Measurements from ENCODE around the gene SLC2A5. TPM values are rescaled to one million over a fixed set of nuclear protein-coding genes. Genes with fewer than 3 reads are reported as not detected.
"Not testable (repeated sequence)": the region's sequence is repeated elsewhere in the genome, so short reads cannot be mapped to it uniquely, and the experiment has no call there.

The SLC2A5 gene
- polyA plus RNA-seq, 2 donors = 3.5 to 3.6 TPM

- not testable (repeated sequence) for H3K27ac ChIP-seq (ENCODE audit: low read depth in 2 of 2, low read length in 1 of 2); H3K4me3 ChIP-seq (ENCODE audit: low read depth in 1 of 2, low read length in 2 of 2); H3K4me1 ChIP-seq (ENCODE audit: control insufficient read depth in 2 of 2, insufficient read depth in 2 of 2, low read length in 1 of 2); H3K36me3 ChIP-seq (ENCODE audit: control insufficient read depth in 2 of 2, insufficient read depth in 2 of 2, low read length in 1 of 2); H3K27me3 ChIP-seq (ENCODE audit: control insufficient read depth in 1 of 2, insufficient read depth in 2 of 2, low read length in 2 of 2)
- 80% methylated on average over 4 of the region's 4 CpGs for WGBS, 2 donors
- peaks cover 0 to 12% of the 10 kb centered on the region in 2 donors for H3K9me3 ChIP-seq (ENCODE audit: control insufficient read depth in 2 of 2, insufficient read depth in 1 of 2, low read depth in 1 of 2, low read length in 1 of 2)
Observed at GRCh38 chr1:9031077-9031476, 38.4 kb downstream of the SLC2A5 start.

- 81 to 83% methylated on average over 5 of the region's 5 CpGs for WGBS, 2 donors
- Histone ChIP-seq H3K4me3 (ENCODE audit: low read depth in 1 of 2, low read length in 2 of 2) (no peak overlapping the region), H3K27me3 (ENCODE audit: control insufficient read depth in 1 of 2, insufficient read depth in 2 of 2, low read length in 2 of 2) (no peaks in the 10 kb centered on the region), H3K27ac (ENCODE audit: low read depth in 2 of 2, low read length in 1 of 2) (no peak overlapping the region), H3K9me3 (ENCODE audit: control insufficient read depth in 2 of 2, insufficient read depth in 1 of 2, low read depth in 1 of 2, low read length in 1 of 2) (peaks cover 0 to 8% of the 10 kb centered on the region in 2 donors), H3K36me3 (ENCODE audit: control insufficient read depth in 2 of 2, insufficient read depth in 2 of 2, low read length in 1 of 2) (no peaks in the 10 kb centered on the region), H3K4me1 (ENCODE audit: control insufficient read depth in 2 of 2, insufficient read depth in 2 of 2, low read length in 1 of 2) (no peaks in the 10 kb centered on the region)
Observed at GRCh38 chr1:9028921-9029705, 40.3 kb downstream of the SLC2A5 start.

- Histone ChIP-seq H3K36me3 (ENCODE audit: control insufficient read depth in 2 of 2, insufficient read depth in 2 of 2, low read length in 1 of 2) (no peaks in the 10 kb centered on the region), H3K27me3 (ENCODE audit: control insufficient read depth in 1 of 2, insufficient read depth in 2 of 2, low read length in 2 of 2) (no peaks in the 10 kb centered on the region), H3K9me3 (ENCODE audit: control insufficient read depth in 2 of 2, insufficient read depth in 1 of 2, low read depth in 1 of 2, low read length in 1 of 2) (peaks cover 0 to 8% of the 10 kb centered on the region in 2 donors), H3K4me3 (ENCODE audit: low read depth in 1 of 2, low read length in 2 of 2) (no peak overlapping the region), H3K27ac (ENCODE audit: low read depth in 2 of 2, low read length in 1 of 2) (no peak overlapping the region), H3K4me1 (ENCODE audit: control insufficient read depth in 2 of 2, insufficient read depth in 2 of 2, low read length in 1 of 2) (no peaks in the 10 kb centered on the region)
- 86 to 92% methylated on average over 4 of the region's 4 CpGs for WGBS, 2 donors
Observed at GRCh38 chr1:9027307-9027706, 42.1 kb downstream of the SLC2A5 start.

DNA sequence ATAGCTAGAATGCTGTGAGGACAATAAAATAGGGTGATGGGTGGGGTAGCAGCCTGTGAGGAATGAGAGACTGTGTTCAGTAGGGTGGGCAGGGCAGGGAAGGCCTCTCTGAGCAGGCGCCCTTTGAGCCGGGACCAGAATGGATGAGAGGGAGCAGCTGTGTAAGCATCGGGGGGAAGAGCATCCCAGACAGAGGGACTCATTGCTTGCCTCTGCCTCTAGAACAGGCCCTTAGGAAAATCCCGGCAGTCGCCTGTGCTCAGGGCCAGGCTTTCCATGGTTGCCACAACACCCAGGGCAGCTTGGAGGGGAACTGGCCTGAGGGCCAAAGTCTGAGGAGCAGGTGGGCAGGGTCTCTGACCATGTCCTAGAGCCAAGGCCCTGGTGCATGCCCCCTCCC lies 44.0 kb downstream of the SLC2A5 start:
- no peaks in the 10 kb centered on the region for H3K27me3 ChIP-seq (ENCODE audit: control insufficient read depth in 1 of 2, insufficient read depth in 2 of 2, low read length in 2 of 2)
- no peak overlapping the region for H3K27ac ChIP-seq (ENCODE audit: low read depth in 2 of 2, low read length in 1 of 2)
- H3K9me3 ChIP-seq (ENCODE audit: control insufficient read depth in 2 of 2, insufficient read depth in 1 of 2, low read depth in 1 of 2, low read length in 1 of 2) = no peaks in the 10 kb centered on the region
- no peak overlapping the region for H3K4me3 ChIP-seq (ENCODE audit: low read depth in 1 of 2, low read length in 2 of 2)
- no peaks in the 10 kb centered on the region for H3K36me3 ChIP-seq (ENCODE audit: control insufficient read depth in 2 of 2, insufficient read depth in 2 of 2, low read length in 1 of 2)
- 78 to 86% methylated on average over 5 of the region's 5 CpGs for WGBS, 2 donors
- no peaks in the 10 kb centered on the region for H3K4me1 ChIP-seq (ENCODE audit: control insufficient read depth in 2 of 2, insufficient read depth in 2 of 2, low read length in 1 of 2)

GRCh38 chr1:9024837-9025236 lies 44.6 kb downstream of the SLC2A5 start:
- Histone ChIP-seq H3K9me3 (ENCODE audit: control insufficient read depth in 2 of 2, insufficient read depth in 1 of 2, low read depth in 1 of 2, low read length in 1 of 2) (no peaks in the 10 kb centered on the region), H3K27ac (ENCODE audit: low read depth in 2 of 2, low read length in 1 of 2) (no peak overlapping the region), H3K36me3 (ENCODE audit: control insufficient read depth in 2 of 2, insufficient read depth in 2 of 2, low read length in 1 of 2) (no peaks in the 10 kb centered on the region), H3K4me1 (ENCODE audit: control insufficient read depth in 2 of 2, insufficient read depth in 2 of 2, low read length in 1 of 2) (no peaks in the 10 kb centered on the region), H3K27me3 (ENCODE audit: control insufficient read depth in 1 of 2, insufficient read depth in 2 of 2, low read length in 2 of 2) (no peaks in the 10 kb centered on the region), H3K4me3 (ENCODE audit: low read depth in 1 of 2, low read length in 2 of 2) (no peak overlapping the region)
- WGBS, 2 donors = 93% methylated on average over 20 of the region's 20 CpGs

DNA sequence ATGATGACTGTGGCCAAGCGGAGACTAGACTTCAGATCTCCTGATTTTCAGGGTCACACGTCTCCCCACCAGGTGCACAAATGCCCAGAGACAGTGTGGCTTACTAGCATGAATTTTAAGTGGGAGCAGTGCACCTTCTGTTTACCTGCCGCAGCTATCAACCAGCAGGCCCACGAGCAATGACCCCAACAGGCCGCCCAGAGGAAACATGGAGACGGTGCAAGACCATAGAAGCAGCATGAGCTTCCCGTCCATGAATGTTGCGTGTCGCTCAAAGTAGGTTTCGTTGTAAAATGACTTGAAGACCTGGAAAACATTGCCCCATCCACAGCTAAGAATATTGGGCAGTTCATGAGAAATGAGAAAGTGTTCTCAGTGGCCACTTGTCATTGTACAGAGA lies 46.7 kb downstream of the SLC2A5 start:
- Histone ChIP-seq H3K4me1 (ENCODE audit: control insufficient read depth in 2 of 2, insufficient read depth in 2 of 2, low read length in 1 of 2) (no peaks in the 10 kb centered on the region), H3K36me3 (ENCODE audit: control insufficient read depth in 2 of 2, insufficient read depth in 2 of 2, low read length in 1 of 2) (no peaks in the 10 kb centered on the region), H3K27me3 (ENCODE audit: control insufficient read depth in 1 of 2, insufficient read depth in 2 of 2, low read length in 2 of 2) (no peaks in the 10 kb centered on the region), H3K27ac (ENCODE audit: low read depth in 2 of 2, low read length in 1 of 2) (no peak overlapping the region), H3K9me3 (ENCODE audit: control insufficient read depth in 2 of 2, insufficient read depth in 1 of 2, low read depth in 1 of 2, low read length in 1 of 2) (no peaks in the 10 kb centered on the region), H3K4me3 (ENCODE audit: low read depth in 1 of 2, low read length in 2 of 2) (no peak overlapping the region)
- WGBS, 2 donors = 85 to 95% methylated on average over 10 of the region's 10 CpGs

- not testable (repeated sequence) for H3K27ac ChIP-seq (ENCODE audit: low read depth in 2 of 2, low read length in 1 of 2); H3K4me3 ChIP-seq (ENCODE audit: low read depth in 1 of 2, low read length in 2 of 2); H3K36me3 ChIP-seq (ENCODE audit: control insufficient read depth in 2 of 2, insufficient read depth in 2 of 2, low read length in 1 of 2); H3K9me3 ChIP-seq (ENCODE audit: control insufficient read depth in 2 of 2, insufficient read depth in 1 of 2, low read depth in 1 of 2, low read length in 1 of 2); H3K4me1 ChIP-seq (ENCODE audit: control insufficient read depth in 2 of 2, insufficient read depth in 2 of 2, low read length in 1 of 2); H3K27me3 ChIP-seq (ENCODE audit: control insufficient read depth in 1 of 2, insufficient read depth in 2 of 2, low read length in 2 of 2)
- WGBS, 2 donors = 56 to 68% methylated on average over 14 of the region's 15 CpGs
Observed at GRCh38 chr1:9022026-9022738, 47.3 kb downstream of the SLC2A5 start.

DNA sequence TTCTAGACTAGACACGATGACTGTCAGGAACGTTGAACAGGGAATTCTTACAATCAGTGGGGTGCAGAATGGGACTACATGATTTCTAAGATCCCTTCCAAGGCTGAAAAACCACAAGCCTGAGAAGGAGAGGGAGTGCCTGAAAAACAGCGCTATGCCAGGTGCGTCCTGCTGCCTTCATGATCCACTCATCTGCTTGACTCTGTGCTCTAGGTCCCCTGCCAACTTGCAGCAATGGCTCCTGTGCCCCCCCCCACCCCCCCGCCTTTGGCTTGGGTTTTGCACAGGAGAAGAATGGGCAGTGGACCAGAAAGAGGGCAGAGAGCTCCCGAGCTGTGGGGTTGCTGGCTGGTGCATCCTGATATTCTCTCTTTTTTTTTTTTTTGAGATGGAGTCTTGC lies 49.1 kb downstream of the SLC2A5 start:
- Histone ChIP-seq H3K4me1 (ENCODE audit: control insufficient read depth in 2 of 2, insufficient read depth in 2 of 2, low read length in 1 of 2) (no peaks in the 10 kb centered on the region), H3K27ac (ENCODE audit: low read depth in 2 of 2, low read length in 1 of 2) (no peak overlapping the region), H3K27me3 (ENCODE audit: control insufficient read depth in 1 of 2, insufficient read depth in 2 of 2, low read length in 2 of 2) (no peaks in the 10 kb centered on the region), H3K4me3 (ENCODE audit: low read depth in 1 of 2, low read length in 2 of 2) (no peak overlapping the region), H3K36me3 (ENCODE audit: control insufficient read depth in 2 of 2, insufficient read depth in 2 of 2, low read length in 1 of 2) (no peaks in the 10 kb centered on the region), H3K9me3 (ENCODE audit: control insufficient read depth in 2 of 2, insufficient read depth in 1 of 2, low read depth in 1 of 2, low read length in 1 of 2) (no peaks in the 10 kb centered on the region)
- 49 to 63% methylated on average over 6 of the region's 6 CpGs for WGBS, 2 donors

DNA sequence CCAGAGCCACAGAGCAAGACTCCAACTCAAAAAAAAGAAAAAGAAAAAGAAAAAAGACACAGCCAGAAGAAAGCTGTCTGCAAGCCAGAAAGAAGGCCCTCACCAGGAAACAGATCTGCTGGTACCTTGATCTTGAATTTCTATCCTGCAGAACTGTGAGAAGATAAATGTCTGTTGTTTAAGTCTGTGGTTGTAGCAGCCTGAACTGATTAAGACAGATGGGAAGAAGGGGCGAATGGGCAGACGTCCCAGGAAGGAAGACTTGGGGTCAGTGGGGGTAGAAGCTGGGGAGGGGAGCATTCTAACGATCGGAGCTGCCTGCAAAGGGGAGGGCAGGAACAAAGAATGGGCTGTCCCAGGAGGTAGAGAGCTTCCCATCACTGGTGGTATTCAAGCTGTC lies 49.5 kb downstream of the SLC2A5 start:
- H3K27ac ChIP-seq (ENCODE audit: low read depth in 2 of 2, low read length in 1 of 2) = no peak overlapping the region
- H3K27me3 ChIP-seq (ENCODE audit: control insufficient read depth in 1 of 2, insufficient read depth in 2 of 2, low read length in 2 of 2) = no peaks in the 10 kb centered on the region
- H3K4me1 ChIP-seq (ENCODE audit: control insufficient read depth in 2 of 2, insufficient read depth in 2 of 2, low read length in 1 of 2) = no peaks in the 10 kb centered on the region
- no peak overlapping the region for H3K4me3 ChIP-seq (ENCODE audit: low read depth in 1 of 2, low read length in 2 of 2)
- H3K9me3 ChIP-seq (ENCODE audit: control insufficient read depth in 2 of 2, insufficient read depth in 1 of 2, low read depth in 1 of 2, low read length in 1 of 2) = no peaks in the 10 kb centered on the region
- WGBS, 2 donors = 36 to 46% methylated on average over 4 of the region's 4 CpGs
- H3K36me3 ChIP-seq (ENCODE audit: control insufficient read depth in 2 of 2, insufficient read depth in 2 of 2, low read length in 1 of 2) = no peaks in the 10 kb centered on the region

GRCh38 chr1:9018333-9018732 lies 51.1 kb downstream of the SLC2A5 start:
- Histone ChIP-seq H3K27me3 (ENCODE audit: control insufficient read depth in 1 of 2, insufficient read depth in 2 of 2, low read length in 2 of 2) (no peaks in the 10 kb centered on the region), H3K36me3 (ENCODE audit: control insufficient read depth in 2 of 2, insufficient read depth in 2 of 2, low read length in 1 of 2) (no peaks in the 10 kb centered on the region), H3K4me3 (ENCODE audit: low read depth in 1 of 2, low read length in 2 of 2) (no peak overlapping the region), H3K27ac (ENCODE audit: low read depth in 2 of 2, low read length in 1 of 2) (no peak overlapping the region), H3K4me1 (ENCODE audit: control insufficient read depth in 2 of 2, insufficient read depth in 2 of 2, low read length in 1 of 2) (no peaks in the 10 kb centered on the region), H3K9me3 (ENCODE audit: control insufficient read depth in 2 of 2, insufficient read depth in 1 of 2, low read depth in 1 of 2, low read length in 1 of 2) (peaks cover 0 to 2% of the 10 kb centered on the region in 2 donors)
- 52 to 60% methylated on average over 13 of the region's 13 CpGs for WGBS, 2 donors
